Caco-2 (cell line): Measurements from ENCODE around the gene CHST13. TPM values are rescaled to one million over a fixed set of nuclear protein-coding genes. Genes with fewer than 3 reads are reported as not detected.

ENCODE experiments used
- BruUV-seq: library from RNA; stranded (reverse); fragments of 400-500 nt; replicated peaks from 2 replicates; lab custom pipeline; 2021; lab: Mats Ljungman, UMichigan
- CTCF ChIA-PET: fragments of 300-600 bp; sonication (Branson Sonifier 250); formaldehyde crosslinking; loops from one replicate; lab custom pipeline; 2022; ENCODE audit warnings: antibody characterized with exemption; lab: Charles Lee
- POLR2A ChIA-PET: fragments of 300-600 bp; sonication (Branson Sonifier 250); formaldehyde crosslinking; loops from one replicate; lab custom pipeline; 2022; ENCODE audit warnings: antibody characterized with exemption; lab: Charles Lee
- DNase-seq, 2 experiments: peaks; one replicate each; pipeline versions ENCODE4 v3.0.0 to v3.0.0-alpha.2; 2020 to 2022
- H3K27me3 ChIP-seq: replicated peaks from 2 replicates; pipeline ENCODE4 v1.6.0; 2011; ENCODE audit warnings: low read length; ENCODE audit not compliant: control insufficient read depth, insufficient read depth
- H3K36me3 ChIP-seq: 2 replicates; pipeline ENCODE4 v1.5.1; 2011; ENCODE audit warnings: low read length; ENCODE audit not compliant: control insufficient read depth, insufficient read depth
- H3K4me1 ChIP-seq: fragments of 250-450 bp; sonication (Bioruptor Pico); 2 replicates; pipeline ENCODE4 v1.5.1; 2020; ENCODE audit warnings: mild to moderate bottlenecking
- H3K4me3 ChIP-seq: 2 replicates; pipeline ENCODE4 v1.5.1; 2011; ENCODE audit warnings: low read depth, mild to moderate bottlenecking, control low read depth, low read length
- H3K9me3 ChIP-seq: fragments of 250-450 bp; sonication (Bioruptor Pico); 2 replicates; pipeline ENCODE4 v1.5.1; 2020; ENCODE audit warnings: mild to moderate bottlenecking, moderate library complexity
- H3K27ac Mint-ChIP-seq: one replicate; pipeline ENCODE4 v1.8.0; 2022; ENCODE audit warnings: mixed read lengths; ENCODE audit not compliant: unreplicated experiment
- H3K27me3 Mint-ChIP-seq: one replicate; pipeline ENCODE4 v1.8.0; 2022; ENCODE audit warnings: mixed read lengths; ENCODE audit not compliant: insufficient read depth, unreplicated experiment
- H3K36me3 Mint-ChIP-seq: one replicate; pipeline ENCODE4 v1.8.0; 2022; ENCODE audit warnings: mild to moderate bottlenecking, mixed read lengths; ENCODE audit not compliant: insufficient read depth, unreplicated experiment
- H3K4me1 Mint-ChIP-seq: one replicate; pipeline ENCODE4 v1.8.0; 2022; ENCODE audit warnings: low read depth, mixed read lengths; ENCODE audit not compliant: unreplicated experiment
- H3K4me3 Mint-ChIP-seq: one replicate; pipeline ENCODE4 v1.8.0; 2022; ENCODE audit warnings: mild to moderate bottlenecking, moderate library complexity, mixed read lengths; ENCODE audit not compliant: unreplicated experiment
- H3K9me3 Mint-ChIP-seq: one replicate; pipeline ENCODE4 v1.8.0; 2022; ENCODE audit warnings: mixed read lengths; ENCODE audit not compliant: unreplicated experiment
- intact Hi-C: fragments of 100-400 bp; cut with micrococcal nuclease; formaldehyde crosslinking; loops from one replicate; pipeline ENCODE4 v1.10.0; 2022; ENCODE audit not compliant: unreplicated experiment
- total RNA-seq: library from RNA; stranded (reverse); gene quantifications from 2 replicates; pipeline ENCODE4 v1.2.3, GENCODE V29; 2022
- TF ChIP-seq, protein P1 (sequence below), 2 experiments: fragments of 200-600 bp in 1 of 2; IDR thresholded peaks; 1 replicate in 1 of 2; 2 replicates in 1 of 2; pipeline versions ENCODE4 v1.5.1 to v1.8.0; 2011 to 2022; ENCODE audit warnings: antibody characterized with exemption in 1 of 2, control low read depth in 1 of 2, inconsistent platforms in 1 of 2, low read depth in 1 of 2, low read length in 1 of 2, mild to moderate bottlenecking in 1 of 2, moderate library complexity in 1 of 2; ENCODE audit not compliant: insufficient read depth in 1 of 2, severe bottlenecking in 1 of 2, unreplicated experiment in 1 of 2

The CHST13 gene
- total RNA-seq, 1 experiment from 2014 or later = 25.3 TPM

DNA sequence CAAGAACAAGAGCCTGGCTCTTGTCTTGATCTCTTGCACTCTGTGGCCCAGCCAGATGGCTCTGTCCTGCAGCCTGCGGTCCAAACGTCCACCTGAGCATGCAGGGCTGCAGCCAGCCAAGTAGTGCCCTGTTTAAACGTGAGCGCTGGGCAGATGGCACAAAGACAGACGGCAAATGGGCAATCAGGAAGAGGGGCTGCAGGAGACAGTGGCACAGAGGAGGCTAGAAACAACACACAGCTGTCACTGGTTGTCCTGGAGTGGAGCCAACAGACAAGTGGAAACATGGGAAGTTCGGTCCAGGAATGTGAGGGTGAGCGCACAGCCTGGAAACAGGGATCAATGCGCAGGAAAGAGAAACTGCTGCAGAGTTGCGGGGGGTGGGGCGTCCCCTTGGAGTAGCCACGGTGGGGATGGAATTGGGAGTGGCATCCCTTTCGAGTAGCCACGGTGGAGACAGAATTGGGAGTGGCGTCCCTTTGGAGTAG is 37.6 kb upstream of the CHST13 start:
- ChIA-PET CTCF (no interaction called here), POLR2A (no interaction called here)
- no peaks in the 10 kb centered on the region for H3K36me3 Mint-ChIP-seq
- H3K27me3 ChIP-seq = no peaks in the 10 kb centered on the region
- H3K9me3 ChIP-seq = no peaks in the 10 kb centered on the region
- H3K4me3 Mint-ChIP-seq = no peak overlapping the region
- no peaks in the 10 kb centered on the region for H3K4me1 Mint-ChIP-seq
- no peak overlapping the region for H3K27ac Mint-ChIP-seq
- no peaks in the 10 kb centered on the region for H3K36me3 ChIP-seq
- no peaks in the 10 kb centered on the region for H3K9me3 Mint-ChIP-seq
- TF ChIP-seq, protein P1, sequence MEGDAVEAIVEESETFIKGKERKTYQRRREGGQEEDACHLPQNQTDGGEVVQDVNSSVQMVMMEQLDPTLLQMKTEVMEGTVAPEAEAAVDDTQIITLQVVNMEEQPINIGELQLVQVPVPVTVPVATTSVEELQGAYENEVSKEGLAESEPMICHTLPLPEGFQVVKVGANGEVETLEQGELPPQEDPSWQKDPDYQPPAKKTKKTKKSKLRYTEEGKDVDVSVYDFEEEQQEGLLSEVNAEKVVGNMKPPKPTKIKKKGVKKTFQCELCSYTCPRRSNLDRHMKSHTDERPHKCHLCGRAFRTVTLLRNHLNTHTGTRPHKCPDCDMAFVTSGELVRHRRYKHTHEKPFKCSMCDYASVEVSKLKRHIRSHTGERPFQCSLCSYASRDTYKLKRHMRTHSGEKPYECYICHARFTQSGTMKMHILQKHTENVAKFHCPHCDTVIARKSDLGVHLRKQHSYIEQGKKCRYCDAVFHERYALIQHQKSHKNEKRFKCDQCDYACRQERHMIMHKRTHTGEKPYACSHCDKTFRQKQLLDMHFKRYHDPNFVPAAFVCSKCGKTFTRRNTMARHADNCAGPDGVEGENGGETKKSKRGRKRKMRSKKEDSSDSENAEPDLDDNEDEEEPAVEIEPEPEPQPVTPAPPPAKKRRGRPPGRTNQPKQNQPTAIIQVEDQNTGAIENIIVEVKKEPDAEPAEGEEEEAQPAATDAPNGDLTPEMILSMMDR (IDR thresholded peaks at IDR 0.05; ENCODE audit: insufficient read depth in 1 of 2, low read depth in 1 of 2, low read length in 1 of 2, severe bottlenecking in 1 of 2, unreplicated experiment in 1 of 2) = no peak
- intact Hi-C loops = no loop called here
- BruUV-seq = no TSS peak
- H3K4me1 ChIP-seq = no peaks in the 10 kb centered on the region
- no peak for DNase-seq
- no peak overlapping the region for H3K4me3 ChIP-seq
- no peaks in the 10 kb centered on the region for H3K27me3 Mint-ChIP-seq

DNA sequence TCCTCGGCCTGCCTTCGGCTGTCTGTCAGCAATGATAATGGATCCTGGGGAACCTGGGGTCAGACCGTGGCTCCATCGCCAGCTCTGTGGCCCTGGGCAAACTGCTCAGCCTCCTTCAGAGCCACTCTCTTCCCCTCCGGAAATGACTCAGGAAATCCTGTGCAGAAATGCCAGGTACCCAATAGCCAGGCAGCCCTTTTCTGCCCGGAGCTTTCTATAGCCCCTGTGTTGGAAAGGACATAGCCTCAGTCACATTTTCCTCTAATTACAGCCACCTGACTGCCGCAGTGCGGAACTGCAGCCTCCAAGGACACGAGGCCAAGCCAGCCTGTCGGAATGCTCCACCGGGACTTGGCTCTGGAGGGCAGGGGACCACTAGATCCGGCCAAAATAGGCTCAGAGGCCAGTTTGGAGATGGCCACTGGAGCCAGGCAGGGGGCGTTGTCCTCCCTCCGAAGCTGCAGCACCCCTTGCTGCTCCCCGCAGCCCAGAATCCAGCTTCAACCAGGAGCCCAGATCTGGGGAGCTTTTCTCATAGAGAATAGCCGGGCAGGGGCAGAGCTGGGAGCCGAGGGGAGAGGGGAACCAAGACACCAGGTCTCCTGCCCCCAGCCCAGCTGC is 36.7 kb upstream of the CHST13 start:
- TF ChIP-seq, protein P1 (IDR thresholded peaks at IDR 0.05; ENCODE audit: insufficient read depth in 1 of 2, low read depth in 1 of 2, low read length in 1 of 2, severe bottlenecking in 1 of 2, unreplicated experiment in 1 of 2) = peak in 1 of 2 experiments; percentile 13
- no peaks in the 10 kb centered on the region for H3K9me3 Mint-ChIP-seq
- H3K4me1 Mint-ChIP-seq = no peaks in the 10 kb centered on the region
- Histone ChIP-seq H3K36me3 (no peaks in the 10 kb centered on the region), H3K9me3 (no peaks in the 10 kb centered on the region), H3K4me3 (no peak overlapping the region), H3K4me1 (no peaks in the 10 kb centered on the region), H3K27me3 (no peaks in the 10 kb centered on the region)
- peak in 1 of 2 experiments; percentile 22 for DNase-seq
- ChIA-PET CTCF (no interaction called here), POLR2A (no interaction called here)
- no peaks in the 10 kb centered on the region for H3K36me3 Mint-ChIP-seq
- H3K4me3 Mint-ChIP-seq = no peak overlapping the region
- no peak overlapping the region for H3K27ac Mint-ChIP-seq
- no TSS peak for BruUV-seq
- intact Hi-C loops = no loop called here
- no peaks in the 10 kb centered on the region for H3K27me3 Mint-ChIP-seq

DNA sequence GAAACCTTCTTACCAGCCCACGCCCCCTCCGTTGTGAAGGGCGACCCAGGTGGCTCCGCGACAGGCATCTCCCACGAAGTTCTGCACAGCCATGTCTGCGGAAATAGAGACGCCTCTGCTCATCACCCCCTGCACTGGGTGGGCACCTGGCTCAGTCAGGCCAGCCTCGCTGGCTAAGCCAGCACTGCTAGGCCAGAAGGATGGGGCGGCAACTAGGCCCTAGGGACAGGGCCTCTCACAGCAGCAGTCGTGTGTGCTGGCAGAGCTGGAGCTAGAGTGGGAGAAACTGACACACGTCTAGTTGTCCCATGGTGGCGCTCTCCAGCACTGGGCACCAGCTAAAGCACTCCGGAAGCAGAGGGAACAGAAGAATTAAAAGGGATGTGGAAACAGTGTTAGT is 35.8 kb upstream of the CHST13 start:
- no peaks in the 10 kb centered on the region for H3K36me3 Mint-ChIP-seq
- ChIA-PET CTCF (no interaction called here), POLR2A (no interaction called here)
- intact Hi-C loops = no loop called here
- Histone ChIP-seq H3K36me3 (no peaks in the 10 kb centered on the region), H3K9me3 (no peaks in the 10 kb centered on the region), H3K4me1 (no peaks in the 10 kb centered on the region), H3K27me3 (no peaks in the 10 kb centered on the region), H3K4me3 (no peak overlapping the region)
- no peak overlapping the region for H3K27ac Mint-ChIP-seq
- no peaks in the 10 kb centered on the region for H3K4me1 Mint-ChIP-seq
- TF ChIP-seq, protein P1 (IDR thresholded peaks at IDR 0.05; ENCODE audit: insufficient read depth in 1 of 2, low read depth in 1 of 2, low read length in 1 of 2, severe bottlenecking in 1 of 2, unreplicated experiment in 1 of 2) = no peak
- H3K4me3 Mint-ChIP-seq = no peak overlapping the region
- DNase-seq = no peak
- no TSS peak for BruUV-seq
- no peaks in the 10 kb centered on the region for H3K27me3 Mint-ChIP-seq
- H3K9me3 Mint-ChIP-seq = no peaks in the 10 kb centered on the region
